MM.1S (cell line): Measurements from ENCODE around the gene CLASP1.

Experiments
- DNase-seq: peaks from one replicate; pipeline ENCODE4 v3.0.0-alpha.2; 2015
- H2AFZ ChIP-seq: fragments of 300-600 bp; sonication (generic); 2 replicates; pipeline ENCODE4 v1.6.0; 2016; ENCODE audit warnings: antibody characterized with exemption, low read length
- H3F3A ChIP-seq: fragments of 300-600 bp; sonication (generic); 2 replicates; pipeline ENCODE4 v1.6.1; 2016; ENCODE audit warnings: mild to moderate bottlenecking, antibody characterized with exemption, low read length, moderate library complexity, mixed read lengths; ENCODE audit not compliant: insufficient read depth
- H3K27ac ChIP-seq: fragments of 300-600 bp; sonication (generic); 2 replicates; pipeline ENCODE4 v1.5.1; 2016; ENCODE audit warnings: mild to moderate bottlenecking, low read length
- H3K27me3 ChIP-seq: fragments of 300-600 bp; sonication (generic); replicated peaks from 2 replicates; pipeline ENCODE4 v1.6.0; 2016; ENCODE audit warnings: low read length; ENCODE audit not compliant: insufficient read depth
- H3K36me3 ChIP-seq: fragments of 300-600 bp; sonication (generic); replicated peaks from 2 replicates; pipeline ENCODE4 v1.6.1; 2016; ENCODE audit warnings: mild to moderate bottlenecking, low read length, mixed read lengths; ENCODE audit not compliant: insufficient read depth
- H3K4me1 ChIP-seq: fragments of 300-600 bp; sonication (generic); 2 replicates; pipeline ENCODE4 v1.6.1; 2016; ENCODE audit warnings: low read length, mixed read lengths
- H3K4me2 ChIP-seq: fragments of 300-600 bp; sonication (generic); 2 replicates; pipeline ENCODE4 v1.6.0; 2016; ENCODE audit warnings: low read depth, low read length
- H3K4me3 ChIP-seq: fragments of 300-600 bp; sonication (generic); 2 replicates; pipeline ENCODE4 v1.5.1; 2016; ENCODE audit warnings: low read length, mixed read lengths
- H3K79me2 ChIP-seq: fragments of 300-600 bp; sonication (generic); 2 replicates; pipeline ENCODE4 v1.6.1; 2016; ENCODE audit warnings: mixed run types, low read length, mixed read lengths
- H3K9ac ChIP-seq: fragments of 300-600 bp; sonication (generic); 2 replicates; pipeline ENCODE4 v1.6.1; 2016; ENCODE audit warnings: low read length, mixed read lengths
- H3K9me2 ChIP-seq: fragments of 300-600 bp; sonication (generic); replicated peaks from 2 replicates; pipeline ENCODE4 v1.6.1; 2016; ENCODE audit warnings: mild to moderate bottlenecking, low read length, mixed read lengths; ENCODE audit not compliant: insufficient read depth
- H3K9me3 ChIP-seq: fragments of 300-600 bp; sonication (generic); replicated peaks from 2 replicates; pipeline ENCODE4 v1.6.1; 2016; ENCODE audit warnings: mild to moderate bottlenecking, low read length, mixed read lengths; ENCODE audit not compliant: insufficient read depth
- H4K20me1 ChIP-seq: fragments of 300-600 bp; sonication (generic); 2 replicates; pipeline ENCODE4 v1.6.1; 2016; ENCODE audit warnings: mild to moderate bottlenecking, low read length, moderate library complexity, mixed read lengths; ENCODE audit not compliant: insufficient read depth
- EZH2 ChIP-seq: fragments of 300-600 bp; sonication (generic); optimal IDR thresholded peaks from 2 replicates; pipeline ENCODE3; 2017; ENCODE audit warnings: low read depth, mild to moderate bottlenecking, antibody characterized with exemption, low read length, mixed read lengths
- EZH2phosphoT487 ChIP-seq: fragments of 300-600 bp; sonication (generic); IDR thresholded peaks from 2 replicates; pipeline ENCODE4 v1.6.1; 2018; ENCODE audit warnings: antibody characterized with exemption, low read length
- TF ChIP-seq, protein P1 (sequence below): fragments of 300-600 bp; sonication (generic); IDR thresholded peaks from 2 replicates; pipeline ENCODE4 v1.5.1; 2016; ENCODE audit warnings: antibody characterized with exemption, low read length, mixed read lengths

Gene CLASP1

DNA sequence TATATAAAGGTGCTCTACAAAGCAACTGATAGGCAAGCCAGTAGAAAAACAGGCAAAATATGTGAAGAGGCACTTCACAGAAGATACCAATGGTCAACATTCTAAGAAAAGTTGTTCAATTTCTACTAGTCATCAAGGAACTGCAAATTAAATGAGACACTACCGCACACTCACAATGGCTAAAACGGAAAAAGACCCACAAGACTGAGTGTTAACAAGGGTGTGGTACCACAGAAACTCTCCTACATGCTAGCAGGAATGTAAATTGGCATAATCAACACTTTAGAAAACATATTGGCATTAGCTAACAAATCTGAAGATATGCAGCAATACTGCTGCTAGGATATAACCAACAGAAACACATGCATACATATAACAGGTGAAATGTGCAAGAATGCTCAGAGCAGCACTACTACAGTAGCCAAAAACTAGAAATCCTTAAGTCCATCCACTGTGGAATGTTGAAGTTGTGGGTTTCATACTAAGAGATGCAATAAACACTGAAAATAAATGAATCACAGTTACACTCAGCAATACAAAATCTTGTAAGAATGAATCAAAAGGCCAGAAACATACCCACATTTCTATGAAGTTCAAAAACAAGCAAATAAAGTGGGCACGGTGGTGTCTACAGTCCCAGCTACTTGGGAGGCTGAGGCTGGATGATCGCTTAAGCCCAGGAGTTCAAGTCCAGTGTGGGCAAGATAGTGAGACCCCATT, 109.4 kb downstream of the CLASP1 start:
- Histone ChIP-seq H3K4me2 (no peak overlapping the region), H3K79me2 (peaks cover 87% of the 10 kb centered on the region), H3K9me3 (no peaks in the 10 kb centered on the region), H3K9me2 (no peaks in the 10 kb centered on the region), H3K27ac (no peak overlapping the region), H3K36me3 (no peaks in the 10 kb centered on the region), H3K4me1 (no peaks in the 10 kb centered on the region), H3K9ac (no peak overlapping the region), H3K27me3 (no peaks in the 10 kb centered on the region), H4K20me1 (no peaks in the 10 kb centered on the region), H3F3A (no peaks in the 10 kb centered on the region), H3K4me3 (no peak overlapping the region), H2AFZ (no peak overlapping the region)
- no peak for DNase-seq
- TF ChIP-seq, protein P1, sequence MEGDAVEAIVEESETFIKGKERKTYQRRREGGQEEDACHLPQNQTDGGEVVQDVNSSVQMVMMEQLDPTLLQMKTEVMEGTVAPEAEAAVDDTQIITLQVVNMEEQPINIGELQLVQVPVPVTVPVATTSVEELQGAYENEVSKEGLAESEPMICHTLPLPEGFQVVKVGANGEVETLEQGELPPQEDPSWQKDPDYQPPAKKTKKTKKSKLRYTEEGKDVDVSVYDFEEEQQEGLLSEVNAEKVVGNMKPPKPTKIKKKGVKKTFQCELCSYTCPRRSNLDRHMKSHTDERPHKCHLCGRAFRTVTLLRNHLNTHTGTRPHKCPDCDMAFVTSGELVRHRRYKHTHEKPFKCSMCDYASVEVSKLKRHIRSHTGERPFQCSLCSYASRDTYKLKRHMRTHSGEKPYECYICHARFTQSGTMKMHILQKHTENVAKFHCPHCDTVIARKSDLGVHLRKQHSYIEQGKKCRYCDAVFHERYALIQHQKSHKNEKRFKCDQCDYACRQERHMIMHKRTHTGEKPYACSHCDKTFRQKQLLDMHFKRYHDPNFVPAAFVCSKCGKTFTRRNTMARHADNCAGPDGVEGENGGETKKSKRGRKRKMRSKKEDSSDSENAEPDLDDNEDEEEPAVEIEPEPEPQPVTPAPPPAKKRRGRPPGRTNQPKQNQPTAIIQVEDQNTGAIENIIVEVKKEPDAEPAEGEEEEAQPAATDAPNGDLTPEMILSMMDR, result no peak
- TF ChIP-seq EZH2phosphoT487 (no peak), EZH2 (no peak)

- no peak for DNase-seq
- H3K4me1 ChIP-seq, result peaks cover 20% of the 10 kb centered on the region
- no peaks in the 10 kb centered on the region for H3K27me3 ChIP-seq
- H4K20me1 ChIP-seq, result no peaks in the 10 kb centered on the region
- no peak overlapping the region for H3K4me3 ChIP-seq
- H3K9ac ChIP-seq, result no peak overlapping the region
- TF ChIP-seq, protein P1, result no peak
- TF ChIP-seq EZH2 (no peak), EZH2phosphoT487 (no peak)
- no peaks in the 10 kb centered on the region for H3K9me2 ChIP-seq
- H3K27ac ChIP-seq, result no peak overlapping the region
- no peak overlapping the region for H3K4me2 ChIP-seq
- H2AFZ ChIP-seq, result no peak overlapping the region
- H3K9me3 ChIP-seq, result no peaks in the 10 kb centered on the region
- no peaks in the 10 kb centered on the region for H3K36me3 ChIP-seq
- peaks cover 22% of the 10 kb centered on the region for H3F3A ChIP-seq
- H3K79me2 ChIP-seq, result peaks cover 85% of the 10 kb centered on the region
Observed at GRCh38 chr2:121536850-121537557, 112.3 kb downstream of the CLASP1 start.

DNA sequence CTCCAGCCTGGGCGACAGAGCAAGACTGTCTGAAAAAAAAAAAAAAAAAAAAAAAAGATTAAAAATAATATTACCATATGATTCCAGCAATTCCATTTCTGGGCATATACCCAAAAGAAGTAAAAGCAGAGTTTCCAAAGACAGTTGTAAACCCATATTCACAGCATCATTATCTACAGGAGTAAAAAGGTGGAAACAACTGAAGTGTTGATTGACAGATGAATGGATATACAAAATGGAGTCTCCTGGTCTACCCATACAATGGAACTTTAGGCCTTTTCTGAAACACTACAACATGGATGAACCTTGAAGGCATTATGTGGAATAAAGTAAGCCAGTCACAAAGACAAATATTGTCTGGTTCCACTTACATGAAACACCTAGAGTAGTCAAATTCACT, 112.9 kb downstream of the CLASP1 start:
- H4K20me1 ChIP-seq, result no peaks in the 10 kb centered on the region
- no peaks in the 10 kb centered on the region for H3K36me3 ChIP-seq
- H3K79me2 ChIP-seq, result peaks cover 78% of the 10 kb centered on the region
- H3K4me1 ChIP-seq, result peaks cover 20% of the 10 kb centered on the region
- TF ChIP-seq, protein P1, result no peak
- TF ChIP-seq EZH2 (no peak), EZH2phosphoT487 (no peak)
- no peaks in the 10 kb centered on the region for H3K9me3 ChIP-seq
- no peak overlapping the region for H3K4me3 ChIP-seq
- H3K27me3 ChIP-seq, result no peaks in the 10 kb centered on the region
- no peak overlapping the region for H2AFZ ChIP-seq
- H3K4me2 ChIP-seq, result no peak overlapping the region
- no peaks in the 10 kb centered on the region for H3K9me2 ChIP-seq
- H3F3A ChIP-seq, result peaks cover 28% of the 10 kb centered on the region
- DNase-seq, result no peak
- H3K27ac ChIP-seq, result no peak overlapping the region
- H3K9ac ChIP-seq, result no peak overlapping the region
